Germinal center (tissue), 1 donor: ENCODE measurements around the gene FRMD8.
"Not testable (repeated sequence)": the region's sequence is repeated elsewhere in the genome, so short reads cannot be mapped to it uniquely, and the experiment has no call there.

ENCODE experiments used
- DNase-seq: peaks from one replicate; pipeline ENCODE4 v3.0.0; 2012; ENCODE audit warnings: mixed read lengths, low spot score

FRMD8 gene

DNA sequence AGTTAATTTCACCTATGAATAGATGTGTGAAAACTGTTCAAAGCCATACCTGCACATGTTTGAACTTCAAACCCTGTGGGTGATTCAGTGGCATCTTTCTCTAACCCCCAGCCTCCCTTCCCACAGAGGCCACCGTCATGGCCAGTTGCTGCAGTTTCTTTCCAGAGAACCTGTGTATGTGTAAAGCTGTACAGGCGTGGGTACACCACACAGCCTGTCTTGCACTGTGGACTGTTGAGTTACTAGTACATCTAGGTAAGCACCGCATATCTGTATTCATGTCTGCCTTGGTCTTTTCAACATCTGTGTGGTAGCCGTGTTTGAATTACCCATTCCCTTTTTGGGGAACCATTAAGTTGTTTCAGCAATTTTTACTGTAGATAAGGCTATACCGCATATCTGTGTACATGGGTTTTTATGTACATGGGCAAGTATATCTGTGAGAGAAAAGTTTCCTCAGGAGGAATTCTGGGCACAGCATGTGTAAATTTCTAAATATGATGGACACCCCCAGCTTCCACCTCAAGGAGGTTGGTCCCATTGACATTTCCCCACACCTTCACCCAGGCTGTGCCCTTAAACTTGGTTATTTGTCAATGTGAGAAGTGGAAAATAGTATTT is 50.1 kb downstream of the FRMD8 start:
- no peak for DNase-seq

DNA sequence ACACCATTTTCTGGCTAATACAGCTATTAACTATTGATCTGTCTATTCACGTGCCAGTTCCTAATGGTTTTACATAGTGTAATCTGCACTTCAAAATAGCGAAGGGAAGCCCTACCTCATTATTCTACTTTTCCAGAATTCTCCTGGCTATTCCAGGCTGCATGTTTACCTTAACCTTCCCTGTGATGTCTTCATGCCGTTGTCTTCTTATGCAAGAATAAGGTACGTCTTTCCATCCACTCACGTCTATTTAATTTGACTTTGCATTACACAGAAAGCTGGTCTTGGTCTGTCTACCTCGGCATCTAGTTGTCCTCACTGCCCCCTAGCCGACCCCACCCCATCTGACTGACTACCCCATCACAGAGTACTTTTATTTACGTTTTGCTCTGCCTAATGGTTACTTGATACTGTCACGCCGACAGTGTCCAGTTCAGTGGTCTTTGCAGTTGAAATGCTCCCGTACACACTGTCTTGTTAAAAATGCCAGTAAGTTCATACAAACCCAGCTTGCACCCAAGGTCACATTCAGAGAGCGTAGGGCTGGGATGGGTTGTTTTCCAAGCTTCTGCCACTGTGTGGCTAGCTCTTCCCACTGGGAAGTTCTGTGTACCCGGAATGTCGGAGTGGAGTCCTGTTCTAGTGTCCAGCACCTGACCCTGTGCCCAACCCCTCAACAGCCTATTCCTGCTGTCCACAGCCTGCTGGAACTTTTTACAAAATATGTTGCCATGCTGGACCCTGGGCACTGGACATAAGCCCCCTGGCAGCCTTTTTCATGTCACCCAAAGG is 51.2 kb downstream of the FRMD8 start:
- DNase-seq: no peak

DNA sequence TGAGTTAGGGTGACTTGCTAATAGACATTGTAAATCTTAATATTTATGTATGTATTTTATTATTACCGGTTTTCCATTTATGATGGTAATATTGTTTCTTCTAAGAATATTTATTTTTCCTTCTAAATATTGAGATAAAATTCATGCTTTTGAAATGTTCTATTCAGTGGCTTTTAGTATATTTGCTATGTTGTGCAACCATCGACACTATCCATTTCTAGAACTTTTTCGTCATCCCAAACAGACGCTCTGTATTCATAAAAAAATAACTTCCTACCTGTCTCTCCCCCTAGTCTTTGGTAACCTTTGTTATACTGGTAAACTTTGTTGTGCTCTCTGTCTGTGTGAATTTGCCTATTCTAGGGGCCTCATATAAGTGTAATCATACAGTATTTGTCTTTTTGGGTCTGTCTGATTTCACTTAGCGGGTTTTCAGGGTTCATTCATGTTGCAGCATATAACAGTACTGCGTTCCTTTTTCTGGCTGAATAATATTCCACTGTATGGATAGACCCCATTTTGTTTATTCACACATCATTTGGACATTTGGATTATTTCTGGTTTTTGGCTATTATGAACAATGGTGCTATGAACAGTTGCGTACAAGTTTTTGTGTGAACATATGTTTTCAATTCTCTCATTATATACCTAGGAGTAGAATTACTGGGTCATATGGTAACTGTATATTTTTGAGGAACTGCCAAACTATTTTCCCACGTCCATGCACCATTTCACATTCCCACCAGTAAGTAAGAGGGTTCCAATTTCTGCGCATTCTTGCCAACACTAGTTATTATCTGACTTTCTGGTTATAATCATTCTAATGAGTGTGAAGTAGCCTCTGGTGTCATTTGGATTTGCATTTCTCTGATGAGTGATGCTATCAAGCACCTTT is 52.1 kb downstream of the FRMD8 start:
- DNase-seq: no peak

DNA sequence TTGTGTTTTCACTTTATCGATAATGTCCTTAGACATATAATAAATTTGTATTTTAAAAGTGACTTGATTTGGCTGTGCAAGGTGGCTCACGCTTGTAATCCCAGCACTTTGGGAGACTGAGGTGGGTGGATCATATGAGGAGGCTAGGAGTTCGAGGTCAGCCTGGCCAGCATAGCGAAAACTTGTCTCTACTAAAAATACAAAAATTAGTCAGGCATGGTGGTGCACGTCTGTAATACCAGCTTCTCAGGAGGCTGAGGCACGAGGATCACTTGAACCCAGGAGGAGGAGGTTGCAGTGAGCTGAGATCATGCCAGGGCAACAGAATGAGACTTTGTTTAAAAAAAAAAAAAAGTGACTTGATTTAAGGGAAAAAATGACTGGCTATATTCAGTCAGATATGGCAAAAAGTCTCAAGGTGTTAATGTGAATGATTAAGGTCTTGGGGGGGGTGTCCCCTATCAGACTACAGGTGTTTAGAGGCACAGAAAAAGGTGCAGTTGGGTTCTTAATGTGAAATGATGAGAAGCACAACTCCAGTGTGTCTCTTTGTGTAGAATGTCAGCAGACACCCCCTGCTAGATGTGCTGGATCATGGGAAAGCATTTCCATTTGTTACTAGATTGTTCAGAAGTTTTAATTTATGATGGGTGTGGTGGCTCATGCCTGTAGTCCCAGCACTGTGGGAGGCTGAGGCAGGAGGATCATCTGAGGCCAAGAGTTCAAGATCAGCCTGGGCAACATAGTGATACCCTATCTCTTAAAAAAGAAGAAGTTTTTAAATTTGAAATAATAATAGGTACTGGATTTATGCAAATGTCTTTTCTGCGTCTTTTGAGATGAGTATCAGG is 53.1 kb downstream of the FRMD8 start:
- DNase-seq: no peak

DNA sequence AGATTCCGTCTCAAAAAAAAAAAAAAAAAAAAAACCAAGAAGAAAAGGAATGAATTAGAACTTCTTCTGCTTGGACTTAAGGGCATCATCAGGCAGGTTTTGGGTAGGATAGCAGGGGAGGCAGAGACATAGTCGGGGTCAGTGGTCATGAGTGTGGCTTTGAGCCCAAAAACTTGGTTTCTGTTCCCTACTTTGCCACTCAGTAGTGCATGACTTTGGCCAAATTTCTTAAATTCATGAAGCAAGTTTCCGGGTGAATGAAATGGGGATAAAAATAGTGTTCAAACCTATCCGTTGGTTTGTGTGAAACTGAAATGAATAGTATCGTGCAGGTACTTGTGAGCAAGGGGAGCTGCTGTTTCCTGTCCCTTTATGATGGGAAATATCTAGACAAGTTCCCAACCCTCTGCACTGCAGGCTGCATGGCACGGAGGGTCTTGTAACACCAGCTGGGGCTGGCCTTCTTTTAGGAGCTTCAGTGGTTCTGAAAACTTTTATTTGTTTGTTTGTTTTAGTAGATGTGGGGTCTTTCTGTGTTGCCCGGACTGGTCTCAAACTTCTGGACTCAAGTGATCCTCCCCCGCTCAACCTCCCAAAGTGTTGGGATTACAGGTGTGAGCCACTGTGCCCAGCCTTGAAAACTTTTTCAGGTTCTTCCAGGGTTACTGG is 54.5 kb downstream of the FRMD8 start:
- DNase-seq: no peak

DNA sequence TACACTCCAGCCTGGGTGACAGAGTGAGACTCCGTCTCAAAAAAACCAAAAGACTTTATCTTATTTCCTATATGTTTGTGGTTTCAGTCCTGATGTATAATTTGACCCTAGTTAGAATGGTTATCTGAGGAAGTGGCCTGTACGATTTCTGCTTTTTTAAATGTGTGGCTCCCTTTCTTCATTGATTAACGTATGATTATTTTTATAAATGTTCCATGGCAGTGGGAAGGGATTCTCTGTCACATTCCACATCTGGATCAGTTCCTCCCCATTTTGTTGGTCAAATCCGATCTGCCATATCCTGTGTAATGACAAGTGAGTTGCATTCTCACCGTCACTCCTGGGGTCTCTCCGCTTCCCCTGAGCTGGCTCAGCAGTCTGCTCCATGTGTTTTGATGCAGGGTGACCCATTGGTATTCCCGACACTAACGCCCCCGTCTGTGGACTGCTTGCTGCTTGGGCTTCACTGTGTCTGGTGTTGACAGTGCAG is 56.5 kb downstream of the FRMD8 start:
- DNase-seq: no peak

DNA sequence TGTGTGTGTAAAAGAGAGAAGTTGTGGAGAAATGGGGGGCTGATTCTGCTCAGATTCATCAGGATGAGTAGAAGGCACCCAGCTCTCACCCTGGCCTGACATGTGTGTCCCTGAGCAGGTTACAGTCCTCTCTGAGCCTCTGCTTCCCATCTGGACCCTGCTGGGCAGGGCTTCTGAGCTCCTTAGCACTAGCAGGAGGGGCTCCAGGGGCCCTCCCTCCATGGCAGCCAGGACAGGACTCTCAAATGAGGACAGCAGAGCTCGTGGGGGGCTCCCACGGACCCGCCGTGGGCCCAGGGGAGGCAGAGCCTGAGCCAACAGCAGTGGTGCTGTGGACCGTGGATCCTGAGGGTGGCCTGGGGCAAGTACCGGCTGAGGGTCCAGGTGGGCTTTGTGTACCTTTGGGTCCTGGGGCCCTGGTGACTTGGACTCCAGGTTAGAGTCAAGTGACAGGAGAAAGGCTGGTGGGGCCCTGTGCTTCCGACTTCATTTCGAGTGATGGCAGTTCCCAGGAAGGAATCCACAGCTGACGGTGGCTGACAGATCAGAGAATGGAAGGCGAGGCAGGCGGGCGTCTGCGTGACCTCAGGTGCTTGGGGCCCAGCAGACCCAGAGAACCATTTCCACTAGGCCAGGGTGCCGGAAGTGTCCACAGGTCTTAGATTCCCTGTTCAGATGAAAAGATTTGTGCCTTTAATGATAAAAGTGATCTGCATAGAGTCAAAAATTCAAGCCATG is 58.0 kb downstream of the FRMD8 start:
- DNase-seq: no peak

DNA sequence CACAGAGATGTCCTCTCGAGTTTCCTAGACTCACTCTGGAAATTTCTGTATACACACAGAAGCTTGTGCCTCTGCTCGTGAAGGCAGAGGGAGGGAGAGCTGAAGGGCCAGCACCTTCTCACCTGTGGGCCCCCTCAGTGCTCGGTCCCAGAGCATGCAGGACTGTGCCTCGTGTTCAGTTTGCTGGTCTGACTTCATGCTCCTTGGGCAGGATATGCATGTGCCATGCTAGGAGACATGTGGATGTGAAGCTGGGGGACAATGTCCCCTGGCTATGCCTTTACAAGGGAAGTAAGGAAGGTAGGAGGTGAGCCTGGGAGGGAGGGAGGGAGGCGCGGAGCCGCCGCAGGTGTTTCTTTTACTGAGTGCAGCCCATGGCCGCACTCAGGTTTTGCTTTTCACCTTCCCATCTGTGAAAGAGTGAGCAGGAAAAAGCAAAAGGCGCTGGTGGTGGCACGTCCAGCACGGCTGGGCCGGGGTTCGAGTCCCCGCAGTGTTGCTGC is 58.7 kb downstream of the FRMD8 start:
- DNase-seq: no peak

DNA sequence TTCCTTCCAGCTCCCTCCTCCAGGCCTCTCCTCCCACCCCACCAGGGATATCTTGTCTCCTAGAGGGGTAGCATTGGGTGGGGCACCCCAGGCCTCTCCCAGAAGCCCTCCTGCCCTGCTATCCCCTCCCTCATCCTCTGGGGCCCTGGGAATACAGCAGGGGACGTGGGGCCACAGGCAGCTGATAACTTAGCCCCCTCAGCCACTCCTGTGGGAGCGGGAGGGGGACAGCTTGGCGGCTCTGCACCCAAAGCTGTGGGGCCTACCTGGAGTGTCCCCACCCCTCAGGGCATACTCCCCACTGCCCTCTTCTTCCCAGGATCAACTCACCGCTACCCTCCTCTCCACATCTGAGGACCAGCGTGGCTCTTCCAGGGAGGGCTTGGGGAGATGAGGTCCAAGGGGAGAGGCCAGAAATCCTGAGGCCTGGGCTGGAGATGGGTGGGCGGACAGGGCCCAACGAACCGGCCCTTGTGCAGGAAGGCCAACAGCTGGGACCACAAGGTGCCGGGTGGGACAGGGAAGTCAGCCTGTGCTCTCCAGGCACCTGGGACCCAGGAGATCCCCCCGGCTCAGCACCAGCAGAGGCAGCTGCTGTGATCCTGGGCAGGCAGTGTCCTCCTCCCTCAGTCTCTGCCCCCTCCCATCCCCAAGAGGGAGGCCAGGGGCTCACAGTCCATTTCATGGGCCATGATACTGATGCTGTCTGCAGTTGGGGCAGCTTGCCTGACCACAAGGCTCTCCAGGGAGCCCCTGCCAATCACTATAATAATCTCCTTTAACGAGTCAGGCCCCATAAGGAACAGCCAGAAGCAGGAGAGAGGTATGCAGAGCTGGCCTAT is 59.4 kb downstream of the FRMD8 start:
- no peak for DNase-seq

DNA sequence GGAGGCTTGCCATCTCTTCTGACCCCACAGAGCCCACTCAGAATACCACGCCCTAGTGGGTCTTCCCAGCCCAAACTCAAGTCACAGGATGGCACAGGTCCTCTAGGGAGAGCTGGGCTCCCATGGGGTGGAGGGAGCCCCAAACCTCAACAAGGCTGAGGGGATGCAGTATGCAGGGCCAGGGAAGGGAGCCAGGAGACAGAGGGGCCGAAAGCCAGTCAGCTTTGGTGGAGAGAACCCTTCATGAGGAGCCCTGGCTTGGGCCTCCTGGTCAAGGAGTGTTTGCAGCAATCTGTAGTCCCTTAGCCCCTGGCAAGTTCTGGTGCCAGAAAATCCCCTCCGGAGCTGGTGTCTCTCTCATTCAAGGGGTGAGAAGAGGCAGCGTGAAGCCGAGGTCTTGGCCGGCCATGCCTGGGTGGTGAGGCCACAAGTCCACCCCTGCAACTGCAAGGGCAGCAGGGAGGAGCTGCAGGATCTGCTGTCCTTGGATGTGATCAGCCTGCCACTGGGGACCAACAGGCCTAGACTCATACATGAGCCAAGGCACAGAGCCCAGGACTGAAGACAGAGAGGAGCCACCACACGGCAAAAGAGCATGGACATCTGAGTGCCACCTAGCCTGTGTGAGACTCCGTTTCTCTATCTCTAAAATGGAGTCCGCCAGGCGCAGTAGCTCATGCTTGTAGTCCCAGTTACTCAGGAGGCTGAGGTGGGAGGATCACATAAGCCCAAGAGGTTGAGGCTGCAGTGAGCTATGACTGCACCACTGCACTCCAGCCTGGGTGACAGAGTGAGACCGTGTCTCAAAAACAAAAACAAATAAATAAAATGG is 60.2 kb downstream of the FRMD8 start:
- no peak for DNase-seq

DNA sequence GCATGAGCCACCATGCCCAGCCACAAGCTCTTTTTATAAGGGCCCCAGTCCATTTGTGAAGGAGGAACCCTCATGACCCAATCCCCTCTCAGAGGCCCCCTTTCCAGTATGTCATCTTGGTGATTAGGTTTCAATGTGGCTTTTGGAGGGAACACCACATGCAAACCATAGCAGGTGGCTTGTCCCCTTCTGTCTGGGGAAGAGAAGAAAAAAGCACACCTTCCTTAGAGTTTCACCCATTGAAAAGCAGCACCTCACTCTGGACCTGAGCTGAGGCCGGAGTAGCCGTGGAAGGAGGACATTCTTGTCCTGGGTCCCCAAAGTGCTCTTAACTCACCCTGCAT is 61.6 kb downstream of the FRMD8 start:
- DNase-seq: no peak

DNA sequence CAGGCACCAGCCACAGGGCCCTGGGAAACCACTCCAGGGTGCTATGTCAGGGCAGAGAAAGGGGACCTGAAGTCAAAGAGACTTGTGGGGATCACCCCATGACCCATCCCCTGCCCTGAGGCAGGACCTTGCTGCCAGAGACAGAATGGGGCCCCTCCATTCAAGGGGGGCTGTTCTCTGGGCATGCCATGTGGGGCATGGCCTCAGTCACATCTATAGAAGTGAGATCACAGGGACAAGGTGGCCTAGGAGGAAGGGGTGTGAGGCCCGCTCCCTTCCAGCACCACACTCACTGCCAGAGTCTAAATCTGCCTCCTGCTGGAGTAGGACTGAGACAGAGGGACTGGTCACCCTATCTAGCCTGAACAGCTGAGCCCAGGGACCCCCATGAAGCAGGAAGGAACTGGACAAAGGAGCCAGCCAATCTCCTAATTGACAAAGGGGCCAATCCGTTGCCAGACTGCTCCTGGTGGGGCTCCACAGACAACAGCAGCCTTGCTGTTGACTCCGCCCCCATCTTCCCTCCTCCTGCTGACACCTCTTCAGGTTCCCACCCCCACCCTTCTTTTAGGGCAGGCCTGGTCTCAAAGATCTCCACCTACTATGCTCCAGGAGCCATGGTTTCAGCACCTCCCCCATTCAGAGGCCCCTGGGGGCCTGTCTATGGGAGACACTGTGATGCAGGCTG is 62.1 kb downstream of the FRMD8 start:
- no peak for DNase-seq

DNA sequence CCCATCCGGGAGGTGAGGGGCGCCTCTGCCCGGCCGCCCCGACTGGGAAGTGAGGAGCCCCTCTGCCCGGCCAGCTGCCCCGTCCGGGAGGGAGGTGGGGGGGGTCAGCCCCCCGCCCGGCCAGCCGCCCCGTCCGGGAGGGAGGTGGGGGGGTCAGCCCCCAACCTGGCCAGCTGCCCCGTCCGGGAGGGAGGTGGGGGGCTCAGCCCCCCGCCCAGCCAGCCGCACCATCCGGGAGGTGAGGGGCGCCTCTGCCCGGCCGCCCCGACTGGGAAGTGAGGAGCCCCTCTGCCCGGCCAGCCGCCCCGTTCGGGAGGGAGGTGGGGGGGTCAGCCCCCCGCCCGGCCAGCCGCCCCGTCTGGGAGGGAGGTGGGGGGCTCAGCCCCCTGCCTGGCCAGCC is 64.9 kb downstream of the FRMD8 start:
- not testable (repeated sequence) for DNase-seq

DNA sequence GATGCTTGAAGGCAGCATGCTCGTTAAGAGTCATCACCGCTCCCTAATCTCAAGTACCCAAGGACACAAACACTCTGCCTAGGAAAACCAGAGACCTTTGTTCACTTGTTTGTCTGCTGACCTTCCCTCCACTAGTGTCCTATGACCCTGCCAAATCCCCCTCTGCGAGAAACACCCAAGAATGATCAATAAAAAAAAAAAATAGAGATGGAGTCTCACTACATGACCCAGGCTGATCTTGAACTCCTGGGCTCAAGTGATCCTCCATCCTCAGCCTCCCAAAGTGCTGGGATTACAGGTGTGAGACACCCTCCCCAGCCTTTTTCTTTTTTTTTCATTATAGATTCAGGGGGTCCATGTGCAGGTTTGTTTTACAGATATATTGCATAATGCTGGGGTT is 65.8 kb downstream of the FRMD8 start:
- DNase-seq: not testable (repeated sequence)

DNA sequence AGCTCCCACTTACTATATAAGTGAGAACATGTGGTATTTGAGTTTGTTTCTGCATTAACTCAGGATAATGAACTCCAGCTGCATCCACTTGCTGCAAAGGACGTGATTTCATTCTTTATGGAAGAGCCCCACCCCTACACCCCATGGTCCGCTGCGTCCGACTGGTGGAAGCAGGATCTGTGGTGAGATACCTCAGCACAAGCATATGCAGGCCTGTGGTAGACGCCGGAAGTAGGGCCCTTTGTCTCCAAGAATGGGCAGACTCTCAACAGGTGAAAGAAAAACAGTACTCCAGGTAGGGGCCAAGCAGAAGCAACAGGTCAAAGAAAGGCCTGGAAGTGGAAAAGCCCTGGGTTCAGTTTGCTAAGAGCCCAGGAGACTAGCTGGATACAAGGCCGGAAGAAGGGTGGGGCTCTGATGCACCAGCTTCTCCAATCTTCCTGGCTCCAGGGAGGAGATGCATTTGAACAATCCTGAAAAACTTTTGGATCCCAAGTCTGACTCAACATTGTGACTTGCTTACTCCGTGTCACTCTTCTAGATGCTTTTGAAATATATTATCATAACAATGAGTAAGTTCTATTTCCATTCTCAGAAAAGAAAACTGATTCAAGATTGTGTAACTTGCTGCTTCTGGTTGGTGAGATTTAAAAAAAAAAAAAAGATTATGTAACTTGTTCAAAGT is 66.5 kb downstream of the FRMD8 start:
- no peak for DNase-seq

DNA sequence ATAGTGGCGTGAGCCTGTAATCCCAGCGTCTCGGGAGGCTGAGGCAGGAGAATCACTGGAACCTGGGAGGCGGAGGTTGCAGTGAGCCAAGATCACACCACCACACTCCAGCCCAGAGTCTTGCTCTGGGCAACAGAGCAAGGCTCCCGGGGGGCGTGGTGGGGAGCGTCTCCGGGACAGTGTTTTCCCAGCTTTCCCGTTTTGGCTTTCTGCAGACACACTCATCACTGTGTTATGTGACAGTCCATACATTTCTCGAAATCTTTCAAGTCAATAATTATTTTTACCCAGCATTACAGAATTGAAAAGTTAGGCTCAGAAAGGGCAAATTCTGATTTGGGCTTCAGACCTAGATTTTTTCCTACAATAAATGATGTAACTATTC is 67.9 kb downstream of the FRMD8 start:
- no peak for DNase-seq

DNA sequence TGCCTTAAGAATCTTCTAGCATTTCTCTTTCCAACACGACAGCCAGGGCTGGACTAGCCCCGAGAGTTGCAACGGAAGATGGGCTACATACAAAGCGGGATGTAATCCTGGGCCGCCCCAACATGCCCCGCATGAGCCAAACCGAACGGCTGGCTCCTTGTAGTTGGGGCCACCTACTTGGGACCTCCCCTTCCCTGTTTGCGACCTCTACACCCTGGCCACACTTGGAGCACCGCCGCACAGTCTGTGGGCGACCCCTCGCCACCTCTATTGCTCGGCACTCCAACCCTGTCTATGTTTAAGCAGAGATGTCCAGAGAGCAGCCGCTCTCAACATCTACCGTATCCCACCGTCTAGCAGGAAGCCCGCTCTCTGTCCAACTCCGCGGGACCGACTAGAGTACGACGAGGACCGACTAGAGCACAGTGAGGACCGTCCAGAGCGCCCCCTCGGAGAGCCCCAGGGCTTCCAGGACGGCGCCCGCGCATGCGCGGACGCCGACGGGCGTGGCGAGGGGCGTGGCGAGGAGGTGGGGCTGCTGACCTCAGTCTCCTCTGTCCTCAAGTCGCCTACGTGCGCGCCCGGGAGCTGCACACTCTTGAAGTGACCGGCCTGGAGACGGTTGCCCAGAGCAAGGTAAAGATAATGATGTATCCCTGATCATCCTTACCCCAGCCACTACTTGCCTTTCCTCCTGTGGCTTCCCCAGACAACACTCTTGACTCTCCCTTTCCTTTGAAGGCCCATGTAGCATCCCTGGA is 68.4 kb downstream of the FRMD8 start:
- peak; percentile 96 for DNase-seq
